CD4-positive, alpha-beta memory T cell (primary cell): ENCODE measurements around the gene NDUFA8. TPM values are rescaled to one million over a fixed set of nuclear protein-coding genes. Genes with fewer than 3 reads are reported as not detected.

Experiments
- CTCF ChIA-PET: fragments of 350-600 bp; sonication (Branson Sonifier 250); formaldehyde crosslinking; loops from one replicate; lab custom pipeline; 2021; ENCODE audit warnings: inconsistent platforms; ENCODE audit not compliant: partially characterized antibody; lab: Charles Lee
- POLR2A ChIA-PET: fragments of 350-600 bp; sonication (Branson Sonifier 250); formaldehyde crosslinking; loops from one replicate; lab custom pipeline; 2021; ENCODE audit not compliant: partially characterized antibody; lab: Charles Lee
- DNase-seq, 5 donors: peaks; one replicate each; pipeline versions ENCODE4 v3.0.0 to v3.0.0-alpha.2; 2020 to 2022; ENCODE audit warnings: mixed read lengths in 1 of 5
- H3K27ac ChIP-seq: one replicate; pipeline ENCODE4 v1.7.0; 2013; ENCODE audit warnings: low read depth, low read length
- H3K27me3 ChIP-seq: 2 replicates; pipeline ENCODE4 v1.7.0; 2013; ENCODE audit warnings: mild to moderate bottlenecking, low read length, moderate library complexity; ENCODE audit not compliant: insufficient read depth
- H3K36me3 ChIP-seq: 2 replicates; pipeline ENCODE4 v1.7.0; 2013; ENCODE audit warnings: mild to moderate bottlenecking, low read length, moderate library complexity; ENCODE audit not compliant: insufficient read depth
- H3K4me1 ChIP-seq: 2 replicates; pipeline ENCODE4 v1.7.0; 2013; ENCODE audit warnings: mild to moderate bottlenecking, low read length, moderate library complexity; ENCODE audit not compliant: insufficient read depth
- H3K4me3 ChIP-seq, 2 donors: one replicate each; pipeline ENCODE4 v1.7.0; 2013; ENCODE audit warnings: low read length in 2 of 2, mild to moderate bottlenecking in 1 of 2
- H3K9me3 ChIP-seq, 2 donors: one replicate each; pipeline ENCODE4 v1.7.0; 2013; ENCODE audit warnings: low read length in 2 of 2, control low read depth in 1 of 2; ENCODE audit not compliant: control insufficient read depth in 1 of 2
- H3K27ac Mint-ChIP-seq, 7 donors: one replicate each; pipeline ENCODE4 v1.8.0; 2020 to 2021; ENCODE audit warnings: mixed read lengths in 7 of 7, mild to moderate bottlenecking in 6 of 7, inconsistent platforms in 3 of 7, moderate library complexity in 3 of 7
- H3K27me3 Mint-ChIP-seq, 2 donors: one replicate each; pipeline ENCODE4 v1.8.0; 2020 to 2021; ENCODE audit warnings: mixed read lengths in 2 of 2
- H3K36me3 Mint-ChIP-seq, 2 donors: one replicate each; pipeline ENCODE4 v1.8.0; 2020 to 2021; ENCODE audit warnings: mixed read lengths in 2 of 2, inconsistent platforms in 1 of 2, mild to moderate bottlenecking in 1 of 2
- H3K4me1 Mint-ChIP-seq, 4 donors: one replicate each; pipeline ENCODE4 v1.8.0; 2020 to 2021; ENCODE audit warnings: mixed read lengths in 4 of 4, mild to moderate bottlenecking in 1 of 4
- H3K4me3 Mint-ChIP-seq, 8 donors: one replicate each; pipeline ENCODE4 v1.8.0; 2020 to 2021; ENCODE audit warnings: mixed read lengths in 8 of 8, mild to moderate bottlenecking in 7 of 8, moderate library complexity in 6 of 8, inconsistent platforms in 3 of 8
- H3K9me3 Mint-ChIP-seq, 8 donors: one replicate each; pipeline ENCODE4 v1.8.0; 2020 to 2021; ENCODE audit warnings: mixed read lengths in 8 of 8, mild to moderate bottlenecking in 5 of 8, inconsistent platforms in 3 of 8, moderate library complexity in 1 of 8
- intact Hi-C: fragments of 100-400 bp; cut with micrococcal nuclease; formaldehyde crosslinking; loops from one replicate; pipeline ENCODE4 v1.15.1; 2023
- polyA plus RNA-seq, 2 donors: library from polyadenylated mRNA; unstranded; fragments of 300-500 nt; fragmentation: Illumina TruSeq; gene quantifications; one replicate each; pipeline ENCODE4 v1.2.3, GENCODE V29; 2021
- total RNA-seq, 2 experiments: library from RNA; stranded (reverse); gene quantifications; one replicate each; pipeline ENCODE4 v1.2.3, GENCODE V29; 2021

Gene NDUFA8
- total and polyA plus RNA-seq, 4 experiments from 2014 or later: 17.6 to 74.3 (median 45.0) TPM

DNA sequence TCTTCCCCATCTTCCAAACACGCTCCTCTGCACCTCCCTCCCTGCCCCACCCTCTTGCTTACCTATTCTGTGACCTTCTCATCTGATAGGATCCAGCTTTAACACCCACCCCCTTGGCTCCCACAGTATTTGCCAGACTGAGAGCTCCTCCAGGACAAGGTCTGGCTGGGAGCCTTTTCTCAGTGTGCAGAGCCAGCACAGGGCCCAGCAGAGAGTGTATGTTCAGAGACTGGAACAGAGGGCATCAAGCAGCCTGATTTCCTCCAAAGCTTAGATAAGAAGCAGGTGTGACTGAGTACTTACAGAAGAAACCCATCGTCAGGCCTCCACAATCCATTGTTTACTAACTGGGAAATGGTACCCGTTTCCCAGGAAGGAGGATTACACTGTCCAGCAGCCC is 42.5 kb upstream of the NDUFA8 start:
- CTCF ChIA-PET: no interaction called here
- H3K9me3 ChIP-seq: no peaks in the 10 kb centered on the region
- Mint-ChIP-seq H3K27me3 (peaks cover 7 to 9% of the 10 kb centered on the region in 2 donors), H3K4me1 (no peaks in the 10 kb centered on the region), H3K4me3 (no peak overlapping the region), H3K9me3 (peaks cover 0 to 2% (median 0%) of the 10 kb centered on the region in 8 donors), H3K36me3 (no peaks in the 10 kb centered on the region), H3K27ac (no peak overlapping the region)
- H3K27ac ChIP-seq: no peak overlapping the region
- no peak overlapping the region for H3K4me3 ChIP-seq
- no peaks in the 10 kb centered on the region for H3K27me3 ChIP-seq
- intact Hi-C loops: no loop called here
- no peaks in the 10 kb centered on the region for H3K36me3 ChIP-seq
- DNase-seq: no peak
- no peaks in the 10 kb centered on the region for H3K4me1 ChIP-seq
- POLR2A ChIA-PET: no interaction called here

DNA sequence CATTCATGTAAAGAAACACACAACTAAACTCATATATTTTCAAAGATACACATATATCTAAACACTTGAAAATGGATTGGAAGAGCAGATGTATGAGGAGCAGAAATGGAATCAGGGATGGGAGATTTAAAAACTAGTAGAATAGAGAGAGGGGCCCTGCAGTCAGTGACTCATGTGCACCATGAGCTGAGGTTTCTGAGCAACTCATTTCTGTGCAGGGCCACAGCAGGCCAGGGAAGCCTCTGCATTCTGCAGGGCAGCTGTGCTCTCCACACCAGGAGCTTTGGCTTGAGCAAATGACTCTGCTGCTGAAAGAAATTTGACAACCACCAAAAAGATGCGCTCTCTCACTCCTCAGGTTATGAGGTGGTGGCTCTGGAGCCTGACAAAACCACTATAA is 42.1 kb upstream of the NDUFA8 start:
- Histone ChIP-seq H3K4me1 (no peaks in the 10 kb centered on the region), H3K27me3 (no peaks in the 10 kb centered on the region), H3K4me3 (no peak overlapping the region), H3K36me3 (no peaks in the 10 kb centered on the region), H3K27ac (no peak overlapping the region), H3K9me3 (no peaks in the 10 kb centered on the region)
- intact Hi-C loops: no loop called here
- DNase-seq: no peak
- Mint-ChIP-seq H3K36me3 (no peaks in the 10 kb centered on the region), H3K27ac (no peak overlapping the region), H3K4me1 (no peaks in the 10 kb centered on the region), H3K27me3 (peaks cover 4 to 8% of the 10 kb centered on the region in 2 donors), H3K9me3 (peaks cover 0 to 2% (median 0%) of the 10 kb centered on the region in 8 donors), H3K4me3 (no peak overlapping the region)
- CTCF ChIA-PET: no interaction called here
- POLR2A ChIA-PET: no interaction called here

DNA sequence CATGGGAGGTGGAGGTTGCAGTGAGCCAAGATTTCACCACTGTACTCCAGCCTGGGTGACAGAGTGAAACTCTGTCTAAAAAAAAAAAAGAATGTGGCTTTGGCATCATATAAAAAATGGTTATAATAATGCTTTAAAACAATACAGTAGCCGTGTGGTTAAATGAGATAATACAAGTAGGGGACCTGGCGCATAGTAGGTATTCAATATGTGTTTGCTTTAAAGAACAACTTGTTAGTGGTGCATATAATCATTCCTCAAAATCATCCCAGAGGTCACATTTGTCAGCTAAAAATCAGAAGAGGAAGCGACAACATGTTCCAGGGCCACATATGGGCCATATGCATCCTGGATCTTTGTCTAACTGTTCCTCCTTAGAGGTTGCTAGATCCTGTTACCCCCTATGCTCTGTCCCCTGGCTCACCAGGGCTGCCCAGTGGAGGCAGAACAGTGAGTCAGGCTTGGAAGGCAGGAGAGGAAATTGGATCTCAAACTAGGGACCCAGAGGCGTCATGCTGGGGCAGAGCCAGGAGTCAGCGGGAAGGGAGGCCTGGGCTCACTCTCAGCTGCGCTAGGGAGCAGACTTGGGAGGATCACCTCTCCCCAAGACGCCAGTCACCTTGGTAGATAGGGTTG is 41.5 kb upstream of the NDUFA8 start:
- Histone ChIP-seq H3K27me3 (no peaks in the 10 kb centered on the region), H3K9me3 (no peaks in the 10 kb centered on the region), H3K4me3 (no peak overlapping the region), H3K36me3 (no peaks in the 10 kb centered on the region), H3K27ac (no peak overlapping the region), H3K4me1 (no peaks in the 10 kb centered on the region)
- no peak for DNase-seq
- ChIA-PET POLR2A (no interaction called here), CTCF (no interaction called here)
- peaks cover 2 to 7% of the 10 kb centered on the region in 2 donors for H3K27me3 Mint-ChIP-seq
- no peak overlapping the region for H3K4me3 Mint-ChIP-seq
- H3K36me3 Mint-ChIP-seq: no peaks in the 10 kb centered on the region
- H3K27ac Mint-ChIP-seq: no peak overlapping the region
- H3K9me3 Mint-ChIP-seq: peaks cover 0 to 2% (median 0%) of the 10 kb centered on the region in 8 donors
- H3K4me1 Mint-ChIP-seq: no peaks in the 10 kb centered on the region
- intact Hi-C loops: no loop called here

DNA sequence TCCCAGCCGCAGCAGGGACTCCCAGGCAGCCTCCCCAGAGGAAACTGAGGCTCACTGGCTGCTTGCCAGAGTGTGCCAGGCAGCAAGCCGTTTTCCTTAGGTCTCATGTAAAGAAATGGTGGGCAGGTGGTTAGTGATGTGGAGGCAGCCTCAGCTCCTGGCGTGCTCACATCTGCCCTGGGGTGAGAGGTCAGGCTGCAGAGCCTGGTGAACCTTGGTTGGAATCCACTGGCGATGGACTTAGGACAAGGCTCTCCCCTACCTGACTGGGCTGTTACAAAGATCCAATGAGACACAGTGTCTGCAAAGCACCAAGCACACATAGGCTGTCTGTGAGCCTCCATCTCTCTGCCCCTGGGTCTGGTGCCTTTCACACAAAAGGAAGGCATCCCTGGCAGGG is 38.3 kb upstream of the NDUFA8 start:
- Mint-ChIP-seq H3K9me3 (peaks cover 0 to 2% (median 0%) of the 10 kb centered on the region in 8 donors), H3K36me3 (no peaks in the 10 kb centered on the region), H3K4me3 (no peak overlapping the region), H3K4me1 (no peaks in the 10 kb centered on the region), H3K27me3 (peaks cover 2 to 7% of the 10 kb centered on the region in 2 donors), H3K27ac (peak overlapping the region in 1 of 7 donors; percentile 23)
- H3K4me3 ChIP-seq: no peak overlapping the region
- CTCF ChIA-PET: no interaction called here
- POLR2A ChIA-PET: no interaction called here
- no peaks in the 10 kb centered on the region for H3K36me3 ChIP-seq
- DNase-seq: no peak
- no peaks in the 10 kb centered on the region for H3K4me1 ChIP-seq
- H3K27ac ChIP-seq: no peak overlapping the region
- no peaks in the 10 kb centered on the region for H3K9me3 ChIP-seq
- intact Hi-C loops: no loop called here
- no peaks in the 10 kb centered on the region for H3K27me3 ChIP-seq

DNA sequence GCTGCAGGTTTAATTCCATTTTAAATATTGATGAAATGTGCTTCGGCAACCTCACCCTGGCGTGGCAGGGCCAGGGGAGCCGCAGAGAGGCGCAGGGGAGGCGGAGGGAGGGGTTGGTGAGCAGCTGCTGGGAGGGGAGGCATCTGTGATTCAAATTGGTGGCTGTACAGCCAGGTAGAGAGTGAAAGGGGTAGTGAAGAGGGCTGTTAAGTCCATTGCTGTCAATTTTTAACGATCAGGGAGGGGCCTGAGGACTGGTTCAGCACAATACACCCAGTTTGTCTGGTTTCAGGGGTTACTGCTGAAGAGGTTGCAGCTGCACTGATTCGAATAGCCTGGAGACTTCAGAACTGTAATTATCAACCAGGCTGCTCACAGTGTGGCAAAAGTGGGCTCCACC is 37.8 kb upstream of the NDUFA8 start:
- no peaks in the 10 kb centered on the region for H3K36me3 ChIP-seq
- DNase-seq: no peak
- H3K27ac ChIP-seq: no peak overlapping the region
- peaks cover 0 to 2% (median 0%) of the 10 kb centered on the region in 8 donors for H3K9me3 Mint-ChIP-seq
- peaks cover 2 to 7% of the 10 kb centered on the region in 2 donors for H3K27me3 Mint-ChIP-seq
- H3K4me3 ChIP-seq: no peak overlapping the region
- no peaks in the 10 kb centered on the region for H3K27me3 ChIP-seq
- intact Hi-C loops: no loop called here
- H3K4me1 ChIP-seq: no peaks in the 10 kb centered on the region
- H3K4me3 Mint-ChIP-seq: no peak overlapping the region
- H3K4me1 Mint-ChIP-seq: no peaks in the 10 kb centered on the region
- H3K9me3 ChIP-seq: no peaks in the 10 kb centered on the region
- no peaks in the 10 kb centered on the region for H3K36me3 Mint-ChIP-seq
- POLR2A ChIA-PET: no interaction called here
- peak overlapping the region in 1 of 7 donors; percentile 13 for H3K27ac Mint-ChIP-seq
- CTCF ChIA-PET: no interaction called here

DNA sequence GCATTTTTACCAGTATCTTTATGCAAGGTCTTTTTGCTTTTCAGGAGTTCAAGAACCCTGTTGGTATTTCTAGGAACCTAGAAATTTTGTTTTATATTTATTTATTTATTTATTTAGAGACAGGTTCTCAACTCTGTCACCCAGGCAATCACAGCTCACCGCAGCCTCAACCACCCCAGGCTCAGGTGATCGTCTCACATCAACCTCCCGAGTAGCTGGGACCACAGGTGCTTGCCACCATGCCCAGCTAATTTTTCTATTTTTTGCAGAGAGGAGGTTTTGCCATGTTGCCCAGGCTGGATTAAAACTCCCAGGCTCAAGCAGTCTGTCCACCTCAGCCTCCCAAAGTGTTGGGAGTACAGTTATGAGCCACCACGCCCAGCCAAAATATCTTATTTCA is 36.3 kb upstream of the NDUFA8 start:
- POLR2A ChIA-PET: no interaction called here
- Histone ChIP-seq H3K36me3 (no peaks in the 10 kb centered on the region), H3K4me1 (no peaks in the 10 kb centered on the region), H3K4me3 (no peak overlapping the region), H3K27ac (no peak overlapping the region), H3K9me3 (no peaks in the 10 kb centered on the region), H3K27me3 (no peaks in the 10 kb centered on the region)
- no peak for DNase-seq
- CTCF ChIA-PET: no interaction called here
- no peaks in the 10 kb centered on the region for H3K9me3 Mint-ChIP-seq
- H3K27me3 Mint-ChIP-seq: peaks cover 2 to 7% of the 10 kb centered on the region in 2 donors
- no peak overlapping the region for H3K27ac Mint-ChIP-seq
- intact Hi-C loops: no loop called here
- no peaks in the 10 kb centered on the region for H3K4me1 Mint-ChIP-seq
- H3K36me3 Mint-ChIP-seq: no peaks in the 10 kb centered on the region
- no peak overlapping the region for H3K4me3 Mint-ChIP-seq

DNA sequence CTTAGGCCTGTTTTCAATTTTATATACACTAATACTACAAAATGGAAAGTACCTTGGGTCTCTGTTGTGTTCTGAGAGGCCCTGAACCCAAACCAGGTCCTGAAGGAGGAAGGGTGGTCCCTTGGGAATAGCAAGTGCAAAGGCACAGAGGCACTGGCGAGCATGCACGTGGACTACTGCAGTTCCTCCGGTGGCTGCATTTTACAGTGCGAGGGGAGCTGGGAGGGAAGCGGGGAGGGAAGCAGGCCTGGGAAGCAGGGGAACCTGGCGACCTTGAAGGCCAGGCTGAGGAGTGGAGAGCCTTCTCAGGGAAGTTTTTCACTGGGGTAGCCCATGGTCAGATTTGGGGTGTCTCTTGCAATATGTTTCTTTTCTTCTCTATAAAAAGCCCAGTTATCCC is 34.1 kb upstream of the NDUFA8 start:
- Mint-ChIP-seq H3K27ac (no peak overlapping the region), H3K36me3 (no peaks in the 10 kb centered on the region), H3K4me1 (no peaks in the 10 kb centered on the region), H3K9me3 (no peaks in the 10 kb centered on the region), H3K4me3 (no peak overlapping the region), H3K27me3 (peaks cover 2 to 5% of the 10 kb centered on the region in 2 donors)
- H3K27me3 ChIP-seq: no peaks in the 10 kb centered on the region
- ChIA-PET CTCF (no interaction called here), POLR2A (no interaction called here)
- H3K9me3 ChIP-seq: no peaks in the 10 kb centered on the region
- intact Hi-C loops: no loop called here
- DNase-seq: no peak
- H3K4me1 ChIP-seq: no peaks in the 10 kb centered on the region
- H3K27ac ChIP-seq: no peak overlapping the region
- no peaks in the 10 kb centered on the region for H3K36me3 ChIP-seq
- no peak overlapping the region for H3K4me3 ChIP-seq
